COR-L47 (cell line): ENCODE data around the gene TUBD1.
A peak's percentile ranks its signal among the peaks of the same experiment; 100 is the strongest.
"Not testable (repeated sequence)": the region's sequence is repeated elsewhere in the genome, so short reads cannot be mapped to it uniquely, and the experiment has no call there.

Experiments used
- DNase-seq: peaks from one replicate; lab custom pipeline; 2025; lab: John Stamatoyannopoulos, UW

The TUBD1 gene

GRCh38 chr17:59892924-59893675 lies at the start of gene TUBD1, which contains the start of gene RPS6KB1:
Gene TUBD1 (minus strand): TSS chr17:59892943. CDS start chr17:59891002, 1,941 bp downstream.
Gene RPS6KB1 (plus strand): TSS chr17:59893121. CDS start chr17:59893185, 64 bp downstream.
- DNase-seq = peak; percentile 96

DNA sequence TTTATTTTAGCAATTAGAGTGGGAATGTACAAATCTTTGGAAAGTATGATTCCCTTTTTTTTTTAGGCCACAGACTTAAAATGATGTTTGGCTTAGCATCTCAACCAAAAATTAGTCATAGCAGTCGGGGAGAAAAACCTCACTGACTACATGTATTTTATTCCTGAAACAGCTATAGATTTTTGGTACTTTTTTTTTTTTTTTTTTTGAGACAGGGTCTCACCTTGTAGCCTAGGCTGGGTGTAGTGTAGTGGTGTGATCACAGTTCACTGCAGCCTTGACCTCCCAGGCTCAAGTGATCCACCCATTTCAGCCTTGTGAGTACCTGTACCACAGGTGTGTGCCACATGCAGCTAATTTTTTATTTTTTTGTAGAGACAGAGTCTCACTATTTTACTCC lies 48.4 kb upstream of the TUBD1 start:
- DNase-seq = no peak

DNA sequence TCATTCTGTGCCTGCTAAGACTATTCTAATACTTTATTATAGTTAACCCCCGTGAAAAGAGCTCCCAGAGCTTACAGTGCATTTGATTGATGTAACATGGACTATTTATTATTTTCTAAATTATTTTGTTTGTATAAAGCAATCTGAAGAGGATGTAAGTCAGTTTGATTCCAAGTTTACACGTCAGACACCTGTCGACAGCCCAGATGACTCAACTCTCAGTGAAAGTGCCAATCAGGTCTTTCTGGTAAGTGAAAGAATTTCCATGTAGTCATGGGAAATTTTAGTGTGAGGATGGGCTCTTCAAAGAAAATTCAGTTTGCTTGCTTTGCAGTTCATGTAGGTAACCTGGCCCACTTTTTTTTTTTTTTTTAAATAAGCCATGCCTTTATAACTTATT lies 48.0 kb upstream of the TUBD1 start:
- DNase-seq = not testable (repeated sequence)

DNA sequence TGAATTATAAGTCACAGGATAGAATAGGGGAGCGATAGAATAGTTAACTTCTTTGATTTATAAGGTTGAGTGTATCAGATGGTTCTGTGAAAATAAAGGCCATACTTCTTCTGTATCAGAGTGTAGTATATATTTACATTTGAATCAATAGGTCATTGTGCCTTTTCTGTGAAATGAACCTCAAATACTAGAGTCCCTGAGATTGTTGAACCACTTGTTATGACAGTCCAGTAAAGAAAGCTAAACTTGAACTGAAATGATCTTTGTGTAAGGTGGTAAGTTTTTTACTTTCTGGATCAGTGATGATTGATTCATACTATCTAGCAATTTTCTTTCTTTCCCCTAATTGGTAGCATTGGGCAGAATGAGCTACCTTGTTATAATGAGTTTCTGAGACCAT lies 40.6 kb upstream of the TUBD1 start:
- not testable (repeated sequence) for DNase-seq

DNA sequence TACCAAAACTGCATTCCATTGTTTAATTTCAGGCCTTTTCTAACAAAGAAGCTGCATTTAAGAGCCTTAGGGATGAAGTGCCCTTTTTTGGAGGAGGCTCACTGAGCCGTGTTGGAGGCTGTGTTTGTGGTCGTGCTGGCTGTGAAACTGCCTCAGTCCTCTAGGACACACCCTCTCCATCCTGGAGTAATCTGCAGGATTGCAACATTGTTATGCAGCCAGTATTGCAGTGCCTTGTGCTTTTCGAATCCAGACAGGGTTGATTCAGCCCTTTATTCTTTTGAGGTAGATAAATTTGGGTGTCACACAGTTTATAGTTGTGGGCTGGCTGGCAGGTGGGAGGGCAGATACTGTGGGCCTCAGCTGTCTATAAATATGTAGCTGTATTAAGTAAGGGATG lies 38.0 kb upstream of the TUBD1 start:
- not testable (repeated sequence) for DNase-seq

- not testable (repeated sequence) for DNase-seq
These were observed 37.4 kb upstream of the TUBD1 start for GRCh38 chr17:59930121-59930520.

DNA sequence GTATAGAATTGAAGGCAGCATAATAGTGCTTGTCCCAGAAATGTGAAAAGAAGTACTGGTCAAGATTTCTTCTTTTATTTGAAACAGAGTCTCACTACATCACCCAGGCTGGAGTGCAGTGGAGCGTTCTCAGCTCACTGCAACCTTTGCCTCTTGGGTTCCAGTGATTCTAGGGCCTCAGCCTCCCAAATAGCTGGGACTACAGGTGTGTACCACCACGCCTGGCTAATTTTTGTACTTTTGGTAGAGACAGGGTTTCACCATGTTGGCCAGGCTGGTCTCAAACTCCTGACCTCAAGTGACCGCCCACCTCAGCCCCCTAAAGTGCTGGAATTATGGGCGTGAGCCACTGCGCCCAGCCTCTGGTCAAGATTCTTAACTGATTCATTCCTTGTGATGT lies 27.9 kb upstream of the TUBD1 start:
- DNase-seq = not testable (repeated sequence)

DNA sequence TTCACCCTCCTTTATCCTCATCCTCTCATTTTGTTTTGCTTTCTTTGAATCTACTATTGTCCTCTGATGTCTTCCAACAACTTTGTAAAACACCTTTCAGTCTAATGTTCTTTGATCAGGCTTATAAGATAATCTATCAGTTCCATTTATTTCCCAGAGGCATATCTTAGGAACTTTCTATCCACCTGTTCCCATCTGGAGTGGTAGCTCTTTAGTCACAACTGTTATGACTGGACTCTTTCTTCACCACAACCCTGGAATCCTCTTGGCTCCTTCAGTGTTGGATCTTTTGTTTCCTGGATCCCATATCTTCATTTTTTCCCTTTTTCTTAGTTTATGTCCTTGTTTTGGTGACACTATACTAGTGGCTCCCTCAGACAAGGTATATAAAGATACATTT lies 23.7 kb upstream of the TUBD1 start:
- no peak for DNase-seq

GRCh38 chr17:59914274-59914854 lies 21.6 kb upstream of the TUBD1 start:
- DNase-seq = peak; percentile 12

GRCh38 chr17:59907467-59907866 lies 14.7 kb upstream of the TUBD1 start:
- DNase-seq = no peak

DNA sequence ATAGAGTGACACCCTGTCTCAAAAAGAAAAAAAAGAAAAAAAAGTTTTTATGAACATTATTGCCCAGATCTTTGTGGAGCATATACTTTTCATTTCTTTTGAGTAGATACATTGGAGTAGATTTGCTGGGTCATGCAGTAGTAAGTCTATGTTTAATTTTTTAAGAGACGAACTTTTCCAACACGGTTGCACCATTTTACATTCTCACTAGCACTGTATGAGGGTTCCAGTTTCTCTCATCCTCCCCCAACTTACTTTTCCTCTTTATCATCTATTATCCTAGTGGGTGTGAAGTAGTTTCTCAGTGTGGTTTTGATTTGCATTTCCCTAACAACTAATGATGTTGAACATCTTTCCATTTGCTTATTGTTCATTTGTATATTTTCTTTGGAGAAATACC lies 10.7 kb upstream of the TUBD1 start:
- DNase-seq = no peak

GRCh38 chr17:59901604-59902003 lies 8.9 kb upstream of the TUBD1 start:
- DNase-seq = no peak

DNA sequence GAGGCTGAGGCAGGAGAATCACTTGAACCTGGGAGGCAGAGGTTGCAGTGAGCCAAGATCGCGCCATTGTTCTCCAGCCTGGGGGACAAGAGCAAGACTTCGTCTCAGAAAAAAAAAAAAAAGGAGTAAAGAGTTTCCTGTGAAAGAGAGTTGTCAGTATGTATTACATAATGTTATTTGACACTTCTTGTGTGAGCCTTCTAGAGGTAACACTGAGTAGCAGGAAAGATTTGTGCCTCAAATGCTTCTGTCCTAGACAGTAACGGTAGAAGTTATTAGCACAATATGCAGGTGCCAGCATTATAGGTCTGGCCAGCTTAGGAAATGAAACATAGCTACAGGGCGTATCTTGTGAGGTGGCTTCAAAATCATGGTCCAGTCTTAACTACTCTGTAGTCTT lies 6.4 kb upstream of the TUBD1 start:
- DNase-seq = no peak

DNA sequence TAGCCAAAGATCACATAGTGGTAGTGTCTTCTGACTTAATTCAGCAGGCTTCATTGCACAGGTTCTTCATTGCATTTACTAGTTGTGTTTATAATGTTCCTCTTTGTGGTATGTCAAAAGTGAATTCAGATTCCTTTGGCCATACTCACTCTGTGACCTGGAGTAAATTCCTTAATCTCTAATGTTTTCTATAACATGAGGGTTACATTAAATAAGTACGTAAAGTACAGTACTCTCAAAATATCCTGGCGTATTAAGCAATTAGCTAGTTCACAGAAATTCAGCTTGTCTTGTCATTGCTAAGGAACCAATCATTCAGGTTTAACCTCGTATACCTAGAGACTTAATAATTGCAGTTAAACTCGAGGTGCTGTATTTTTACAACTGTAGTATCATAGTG lies 4.3 kb upstream of the TUBD1 start:
- DNase-seq = no peak

DNA sequence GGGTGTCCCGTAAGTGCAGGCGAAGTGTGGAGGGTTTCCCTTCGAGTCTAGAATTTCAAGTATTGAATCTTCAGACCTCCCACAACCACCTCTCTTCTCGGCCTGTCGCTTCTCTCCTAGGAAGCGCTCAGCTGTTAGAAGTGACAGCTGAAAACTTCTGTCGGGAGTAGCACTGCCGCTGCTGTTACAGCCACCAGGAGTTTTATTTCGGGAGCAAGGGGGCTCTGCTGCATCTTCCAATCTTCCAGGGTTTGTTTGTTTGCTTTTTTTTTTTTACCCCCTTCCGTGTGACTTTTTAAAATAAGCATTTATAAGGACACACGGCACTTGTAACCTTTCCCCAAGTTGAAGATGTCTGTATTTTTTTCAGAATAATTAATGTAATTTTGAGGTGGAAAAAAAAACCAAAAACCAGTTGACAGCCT lies 945 bp upstream of the TUBD1 start:
- DNase-seq = no peak

- DNase-seq = no peak
These were observed 356 bp downstream of the TUBD1 start for GRCh38 chr17:59892251-59892923.

GRCh38 chr17:59890720-59891119 lies 2.0 kb downstream of the TUBD1 start:
- DNase-seq = no peak

DNA sequence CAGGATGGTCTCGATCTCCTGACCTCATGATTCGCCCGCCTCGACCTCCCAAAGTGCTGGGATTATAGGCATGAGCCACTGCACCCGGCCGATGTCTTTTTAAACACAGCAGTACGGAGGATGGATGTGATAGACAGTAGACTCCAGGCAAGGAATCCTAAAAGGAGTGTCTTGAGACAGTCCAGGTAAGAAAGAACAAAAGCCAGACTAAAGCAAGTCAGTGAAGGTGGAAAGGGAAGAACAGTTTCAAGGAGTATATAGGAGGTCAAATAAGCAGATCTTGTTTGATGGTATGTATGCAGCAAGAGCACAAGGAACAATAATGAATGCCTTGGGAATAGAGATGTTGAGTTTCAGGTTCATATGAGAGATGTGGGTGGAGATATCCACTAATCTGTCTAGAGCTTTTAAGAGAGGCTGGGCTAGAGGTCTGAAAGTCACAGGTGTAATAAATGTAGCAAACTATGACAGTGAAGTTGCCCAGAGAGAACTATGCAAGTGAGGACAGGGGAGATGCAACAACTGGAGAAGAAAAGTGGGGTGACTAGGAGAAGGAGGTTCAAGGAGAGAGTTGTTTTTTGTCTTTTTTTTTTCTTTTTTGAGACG lies 4.5 kb downstream of the TUBD1 start:
- DNase-seq = no peak

GRCh38 chr17:59884861-59885260 lies 7.9 kb downstream of the TUBD1 start:
- DNase-seq = no peak

DNA sequence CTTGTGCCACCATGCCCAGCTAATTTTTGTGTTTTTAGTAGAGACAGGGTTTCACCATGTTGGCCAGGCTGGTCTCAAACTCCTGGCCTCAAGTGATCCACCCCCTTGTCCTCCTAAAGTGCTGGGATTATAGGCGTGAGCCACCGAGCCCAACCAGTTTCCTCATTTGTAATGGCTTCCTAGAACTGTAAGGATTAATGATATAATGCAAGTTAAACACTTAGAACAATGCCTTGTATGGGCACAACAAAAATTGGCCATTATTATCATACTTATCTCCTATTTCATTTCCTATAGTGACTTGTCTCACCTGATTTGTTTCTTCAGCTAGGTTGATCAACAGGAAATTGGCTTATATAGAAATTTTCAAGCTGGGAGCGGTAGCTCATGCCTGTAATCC lies 14.1 kb downstream of the TUBD1 start:
- no peak for DNase-seq

DNA sequence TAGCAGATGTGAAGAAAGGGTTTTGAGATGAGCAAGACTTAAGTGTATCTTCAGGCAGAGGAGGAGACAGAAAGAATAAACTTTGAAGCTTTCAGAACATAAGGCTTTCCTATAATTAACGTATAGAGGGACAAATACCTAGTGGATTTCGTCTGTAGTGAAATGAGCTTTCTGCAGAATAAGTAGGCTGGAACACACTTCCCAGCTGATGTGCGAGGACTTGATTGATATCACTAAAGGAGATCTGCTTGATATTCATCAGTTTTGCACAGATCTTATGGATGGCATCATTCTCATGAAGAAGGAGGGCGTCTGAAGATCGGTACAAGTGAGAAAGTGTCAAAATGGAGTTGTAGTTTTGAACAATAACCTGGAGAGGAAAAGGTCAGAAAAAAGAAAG lies 14.8 kb downstream of the TUBD1 start:
- no peak for DNase-seq

DNA sequence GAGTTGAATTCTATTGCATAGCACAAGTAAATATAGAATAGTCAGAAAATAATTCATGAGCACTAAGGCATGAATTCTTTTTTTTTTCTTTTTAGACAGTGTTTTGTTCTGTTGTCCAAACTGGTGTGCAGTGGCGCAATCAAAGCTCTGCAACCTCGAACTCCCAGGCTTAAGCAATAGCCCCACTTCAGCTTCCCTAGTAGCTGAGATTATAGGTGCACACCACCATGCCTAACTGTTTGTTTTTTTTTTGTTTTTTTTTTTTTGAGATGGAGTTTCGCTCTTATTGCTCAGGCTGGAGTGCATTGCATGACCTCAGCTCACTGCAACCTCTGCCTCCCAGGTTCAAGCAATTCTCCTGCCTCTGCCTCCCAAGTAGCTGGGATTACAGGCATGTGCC lies 16.6 kb downstream of the TUBD1 start:
- DNase-seq = no peak

GRCh38 chr17:59874376-59874775 lies 18.4 kb downstream of the TUBD1 start:
- no peak for DNase-seq
